ENCODE data around the gene PTH2. TPM values are rescaled to one million over a fixed set of nuclear protein-coding genes. Genes with fewer than 3 reads are reported as not detected.
"Not testable (repeated sequence)": the region's sequence is repeated elsewhere in the genome, so short reads cannot be mapped to it uniquely, and the experiment has no call there.

Gene PTH2
- polyA plus RNA-seq, 1 donor (not counting 4 experiments of a cell fraction or from before 2014, with no cell fraction given) = not detected

GRCh38 chr19:49445997-49446396, 22.8 kb upstream of the PTH2 start:
- TF ChIP-seq, protein P1, sequence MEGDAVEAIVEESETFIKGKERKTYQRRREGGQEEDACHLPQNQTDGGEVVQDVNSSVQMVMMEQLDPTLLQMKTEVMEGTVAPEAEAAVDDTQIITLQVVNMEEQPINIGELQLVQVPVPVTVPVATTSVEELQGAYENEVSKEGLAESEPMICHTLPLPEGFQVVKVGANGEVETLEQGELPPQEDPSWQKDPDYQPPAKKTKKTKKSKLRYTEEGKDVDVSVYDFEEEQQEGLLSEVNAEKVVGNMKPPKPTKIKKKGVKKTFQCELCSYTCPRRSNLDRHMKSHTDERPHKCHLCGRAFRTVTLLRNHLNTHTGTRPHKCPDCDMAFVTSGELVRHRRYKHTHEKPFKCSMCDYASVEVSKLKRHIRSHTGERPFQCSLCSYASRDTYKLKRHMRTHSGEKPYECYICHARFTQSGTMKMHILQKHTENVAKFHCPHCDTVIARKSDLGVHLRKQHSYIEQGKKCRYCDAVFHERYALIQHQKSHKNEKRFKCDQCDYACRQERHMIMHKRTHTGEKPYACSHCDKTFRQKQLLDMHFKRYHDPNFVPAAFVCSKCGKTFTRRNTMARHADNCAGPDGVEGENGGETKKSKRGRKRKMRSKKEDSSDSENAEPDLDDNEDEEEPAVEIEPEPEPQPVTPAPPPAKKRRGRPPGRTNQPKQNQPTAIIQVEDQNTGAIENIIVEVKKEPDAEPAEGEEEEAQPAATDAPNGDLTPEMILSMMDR (optimal IDR thresholded peaks at IDR 0.05 in 1 of 3, IDR thresholded peaks at IDR 0.05 in 1 of 3, conservative IDR thresholded peaks at IDR 0.05 in 1 of 3; ENCODE audit: extremely low read depth in 1 of 3, insufficient read depth in 2 of 3, low read length in 3 of 3) = peak in 1 of 3 experiments; percentile 14
- TF ChIP-seq EZH2 (IDR thresholded peaks at IDR 0.05; ENCODE audit: low read length) = no peak
- DNase-seq (ENCODE audit: low read depth, low spot score) (no peak), FAIRE-seq (no peak)
- Histone ChIP-seq H3K4me1 (ENCODE audit: control insufficient read depth, extremely low read depth, insufficient read depth, low read length) (peaks cover 11% of the 10 kb centered on the region), H3K4me3 (ENCODE audit: control insufficient read depth in 2 of 3, extremely low read depth in 1 of 3, insufficient read depth in 2 of 3, low read depth in 1 of 3, low read length in 3 of 3) (no peak overlapping the region), H3K27ac (ENCODE audit: control insufficient read depth, insufficient read depth, low read length) (no peak overlapping the region), H3K36me3 (ENCODE audit: control insufficient read depth in 2 of 2, extremely low read depth in 1 of 2, insufficient read depth in 2 of 2, low read length in 2 of 2) (peaks cover 7 to 13% of the 10 kb centered on the region in 2 experiments), H4K20me1 (ENCODE audit: control insufficient read depth, extremely low read depth, insufficient read depth, low read length) (no peaks in the 10 kb centered on the region), H3K9me3 (ENCODE audit: control insufficient read depth, low read depth, low read length) (no peaks in the 10 kb centered on the region), H3K4me2 (ENCODE audit: control insufficient read depth, extremely low read depth, insufficient read depth, low read depth, low read length) (no peak overlapping the region), H3K9me1 (ENCODE audit: control insufficient read depth, extremely low read depth, insufficient read depth, low read length) (no peaks in the 10 kb centered on the region), H3K79me2 (ENCODE audit: control insufficient read depth, insufficient read depth, low read length) (peaks cover 9% of the 10 kb centered on the region), H3K27me3 (ENCODE audit: control insufficient read depth, extremely low read depth, insufficient read depth, low read length) (peaks cover 16% of the 10 kb centered on the region), H3K9ac (ENCODE audit: control insufficient read depth, extremely low read depth, insufficient read depth, low read length) (no peak overlapping the region), H2AFZ (ENCODE audit: control insufficient read depth, low read length) (no peak overlapping the region)
- dilution Hi-C loops (cut with MboI; ENCODE audit: extremely low pct_ligation_motif_present, low sequenced_read_pairs) = no loop called here

- H3K4me2 ChIP-seq (ENCODE audit: control insufficient read depth, extremely low read depth, insufficient read depth, low read depth, low read length) = peak overlapping the region; percentile 82
- H3K79me2 ChIP-seq (ENCODE audit: control insufficient read depth, insufficient read depth, low read length); H3K9me3 ChIP-seq (ENCODE audit: control insufficient read depth, low read depth, low read length); FAIRE-seq; H3K9ac ChIP-seq (ENCODE audit: control insufficient read depth, extremely low read depth, insufficient read depth, low read length); H3K4me1 ChIP-seq (ENCODE audit: control insufficient read depth, extremely low read depth, insufficient read depth, low read length); DNase-seq (ENCODE audit: low read depth, low spot score); H4K20me1 ChIP-seq (ENCODE audit: control insufficient read depth, extremely low read depth, insufficient read depth, low read length); H3K9me1 ChIP-seq (ENCODE audit: control insufficient read depth, extremely low read depth, insufficient read depth, low read length); H3K27ac ChIP-seq (ENCODE audit: control insufficient read depth, insufficient read depth, low read length); dilution Hi-C loops (cut with MboI; ENCODE audit: extremely low pct_ligation_motif_present, low sequenced_read_pairs): not testable (repeated sequence)
- peaks cover 33% of the 10 kb centered on the region for H3K27me3 ChIP-seq (ENCODE audit: control insufficient read depth, extremely low read depth, insufficient read depth, low read length)
- H3K36me3 ChIP-seq (ENCODE audit: control insufficient read depth in 2 of 2, extremely low read depth in 1 of 2, insufficient read depth in 2 of 2, low read length in 2 of 2) = peaks cover 3 to 11% of the 10 kb centered on the region in 2 experiments
- H2AFZ ChIP-seq (ENCODE audit: control insufficient read depth, low read length) = peak overlapping the region; percentile 80
- H3K4me3 ChIP-seq (ENCODE audit: control insufficient read depth in 2 of 3, extremely low read depth in 1 of 3, insufficient read depth in 2 of 3, low read depth in 1 of 3, low read length in 3 of 3) = peak overlapping the region in 2 of 3 experiments; percentile 65 to 79
Measured at GRCh38 chr19:49444100-49444700, 21.0 kb upstream of the PTH2 start.

Measured in keratinocyte (primary cell).